GM19455 (cell line): Measurements from ENCODE around the gene HINT2.

Experiments used
- ATAC-seq: cut with Tn5 transposase; IDR thresholded peaks from one replicate; pipeline ENCODE4 v1.9.1; 2021; ENCODE audit not compliant: unreplicated experiment

The HINT2 gene

GRCh38 chr9:35812025-35812602, 2.7 kb downstream of the HINT2 start, which contains the start of gene SPAG8:
Gene SPAG8, minus strand, starts transcription at chr9:35812262. Its CDS starts 115 bp downstream, at chr9:35812147.
- peak; percentile 61 for ATAC-seq

- no peak for ATAC-seq
Measured at GRCh38 chr9:35811381-35812024, 3.3 kb downstream of the HINT2 start.

GRCh38 chr9:35810122-35810521, 4.7 kb downstream of the HINT2 start:
- ATAC-seq = no peak

GRCh38 chr9:35808433-35808832, 6.4 kb downstream of the HINT2 start:
- ATAC-seq = no peak

GRCh38 chr9:35806101-35806500, 8.7 kb downstream of the HINT2 start:
- ATAC-seq = no peak

GRCh38 chr9:35801328-35802128, 13.3 kb downstream of the HINT2 start:
- ATAC-seq = no peak

GRCh38 chr9:35800530-35800929, 14.3 kb downstream of the HINT2 start:
- ATAC-seq = no peak

GRCh38 chr9:35798658-35799374, 16.0 kb downstream of the HINT2 start:
- no peak for ATAC-seq

GRCh38 chr9:35797311-35798109, 17.3 kb downstream of the HINT2 start:
- no peak for ATAC-seq

- no peak for ATAC-seq
Measured at GRCh38 chr9:35795695-35796094, 19.1 kb downstream of the HINT2 start.

GRCh38 chr9:35793461-35793860, 21.4 kb downstream of the HINT2 start:
- ATAC-seq = no peak

GRCh38 chr9:35792826-35793225, 22.0 kb downstream of the HINT2 start:
- no peak for ATAC-seq

GRCh38 chr9:35792024-35792813, 22.6 kb downstream of the HINT2 start:
- ATAC-seq = no peak

- no peak for ATAC-seq
Measured at GRCh38 chr9:35791297-35791921, 23.4 kb downstream of the HINT2 start, which contains the start of gene NPR2. Gene NPR2, plus strand, starts transcription at chr9:35791591. Its CDS starts 818 bp downstream, at chr9:35792409.

GRCh38 chr9:35790385-35791296, 24.2 kb downstream of the HINT2 start:
- no peak for ATAC-seq

GRCh38 chr9:35790025-35790384, 24.8 kb downstream of the HINT2 start:
- ATAC-seq = no peak

GRCh38 chr9:35789541-35789940, 25.3 kb downstream of the HINT2 start:
- no peak for ATAC-seq

- ATAC-seq = no peak
Measured at GRCh38 chr9:35783418-35783817, 31.4 kb downstream of the HINT2 start.
